Subcutaneous adipose tissue (tissue), 4 donors: ENCODE data around the gene DIP2C. TPM values are rescaled to one million over a fixed set of nuclear protein-coding genes. Genes with fewer than 3 reads are reported as not detected.

ENCODE experiments used
- total RNA-seq, 4 donors: library from RNA; depleted of rRNA; stranded (reverse); fragments of >200 nt; gene quantifications; one replicate each; pipeline ENCODE4 v1.1.0, GENCODE V29; 2016
- TF ChIP-seq, protein P1 (sequence below): fragments of 450-650 bp; IDR thresholded peaks from one replicate; pipeline ENCODE4 v1.5.1; 2016; ENCODE audit warnings: low read depth, mild to moderate bottlenecking, control low read depth, antibody characterized with exemption, moderate library complexity

Gene DIP2C
- total RNA-seq, 4 donors from 2014 or later: 32.1 to 64.0 (median 40.5) TPM

DNA sequence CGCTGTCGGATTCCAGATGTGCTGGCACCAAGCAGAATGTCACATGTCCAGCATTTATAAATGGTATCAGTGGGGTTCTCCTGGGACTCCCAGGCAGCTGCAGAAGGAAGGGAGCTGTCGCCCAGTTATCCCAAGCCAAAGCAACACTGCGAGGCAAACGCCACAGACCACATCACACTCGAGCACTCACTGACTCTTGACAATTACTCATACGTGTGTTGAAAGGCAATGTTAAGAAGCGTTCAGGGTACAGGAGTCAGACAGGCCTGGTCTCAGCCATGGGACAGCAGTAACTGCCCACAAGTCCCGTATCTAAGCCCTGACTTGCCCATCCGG lies 113.4 kb downstream of the DIP2C start:
- TF ChIP-seq, protein P1, sequence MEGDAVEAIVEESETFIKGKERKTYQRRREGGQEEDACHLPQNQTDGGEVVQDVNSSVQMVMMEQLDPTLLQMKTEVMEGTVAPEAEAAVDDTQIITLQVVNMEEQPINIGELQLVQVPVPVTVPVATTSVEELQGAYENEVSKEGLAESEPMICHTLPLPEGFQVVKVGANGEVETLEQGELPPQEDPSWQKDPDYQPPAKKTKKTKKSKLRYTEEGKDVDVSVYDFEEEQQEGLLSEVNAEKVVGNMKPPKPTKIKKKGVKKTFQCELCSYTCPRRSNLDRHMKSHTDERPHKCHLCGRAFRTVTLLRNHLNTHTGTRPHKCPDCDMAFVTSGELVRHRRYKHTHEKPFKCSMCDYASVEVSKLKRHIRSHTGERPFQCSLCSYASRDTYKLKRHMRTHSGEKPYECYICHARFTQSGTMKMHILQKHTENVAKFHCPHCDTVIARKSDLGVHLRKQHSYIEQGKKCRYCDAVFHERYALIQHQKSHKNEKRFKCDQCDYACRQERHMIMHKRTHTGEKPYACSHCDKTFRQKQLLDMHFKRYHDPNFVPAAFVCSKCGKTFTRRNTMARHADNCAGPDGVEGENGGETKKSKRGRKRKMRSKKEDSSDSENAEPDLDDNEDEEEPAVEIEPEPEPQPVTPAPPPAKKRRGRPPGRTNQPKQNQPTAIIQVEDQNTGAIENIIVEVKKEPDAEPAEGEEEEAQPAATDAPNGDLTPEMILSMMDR: no peak

DNA sequence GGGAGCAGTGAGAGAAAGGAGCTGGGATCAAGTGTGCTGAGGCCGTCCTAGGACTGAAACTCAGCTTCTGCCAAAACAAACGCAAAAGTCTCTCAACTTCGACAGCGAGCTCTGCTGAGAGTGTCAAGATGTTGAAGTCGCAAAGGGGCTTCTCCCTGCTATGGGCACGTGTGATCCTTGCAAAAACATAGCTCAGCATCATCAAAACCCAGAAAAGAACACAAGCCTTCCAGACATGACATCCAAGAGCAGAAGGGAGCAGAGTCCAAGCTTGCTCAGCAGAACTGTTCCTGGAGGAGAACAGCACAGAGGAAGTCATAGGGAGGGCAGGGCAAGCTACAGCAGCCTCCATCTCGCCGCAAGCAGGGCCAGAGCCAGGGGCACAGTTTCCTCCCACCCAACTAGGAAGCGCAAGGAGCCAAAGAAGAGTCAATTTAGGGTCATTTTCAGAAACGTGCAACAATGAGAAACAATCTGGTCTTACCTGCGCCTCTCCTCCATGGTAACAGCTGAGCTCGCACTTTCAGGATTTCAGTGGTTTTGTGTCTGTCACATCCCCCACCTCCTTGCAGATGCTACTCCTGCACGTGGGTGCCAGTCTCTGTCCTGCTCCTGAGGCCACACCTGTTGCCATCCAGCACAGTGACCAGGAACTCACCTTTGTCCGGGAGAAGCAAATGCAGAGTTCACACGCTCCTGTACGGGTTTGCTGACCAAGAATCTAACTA lies 113.9 kb downstream of the DIP2C start:
- TF ChIP-seq, protein P1: no peak

DNA sequence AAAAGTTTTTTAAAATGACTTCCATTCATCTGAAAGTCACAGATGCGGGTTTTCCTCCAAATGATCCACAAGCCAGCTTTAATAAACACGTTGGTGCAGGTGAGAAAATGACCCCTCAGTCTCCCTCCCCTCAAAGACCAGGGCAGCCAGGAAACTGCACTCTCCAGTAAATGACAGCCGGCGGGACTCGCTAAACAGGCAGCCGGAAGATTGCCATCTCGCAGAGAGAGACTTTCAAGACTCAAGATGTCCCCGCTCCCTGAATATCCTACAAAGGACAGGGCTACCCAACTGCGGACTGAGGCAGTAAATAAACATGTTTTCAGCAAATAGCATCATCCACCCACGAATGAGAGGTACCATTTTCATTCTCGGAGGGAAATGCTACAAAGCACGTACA lies 116.8 kb downstream of the DIP2C start:
- TF ChIP-seq, protein P1: no peak

DNA sequence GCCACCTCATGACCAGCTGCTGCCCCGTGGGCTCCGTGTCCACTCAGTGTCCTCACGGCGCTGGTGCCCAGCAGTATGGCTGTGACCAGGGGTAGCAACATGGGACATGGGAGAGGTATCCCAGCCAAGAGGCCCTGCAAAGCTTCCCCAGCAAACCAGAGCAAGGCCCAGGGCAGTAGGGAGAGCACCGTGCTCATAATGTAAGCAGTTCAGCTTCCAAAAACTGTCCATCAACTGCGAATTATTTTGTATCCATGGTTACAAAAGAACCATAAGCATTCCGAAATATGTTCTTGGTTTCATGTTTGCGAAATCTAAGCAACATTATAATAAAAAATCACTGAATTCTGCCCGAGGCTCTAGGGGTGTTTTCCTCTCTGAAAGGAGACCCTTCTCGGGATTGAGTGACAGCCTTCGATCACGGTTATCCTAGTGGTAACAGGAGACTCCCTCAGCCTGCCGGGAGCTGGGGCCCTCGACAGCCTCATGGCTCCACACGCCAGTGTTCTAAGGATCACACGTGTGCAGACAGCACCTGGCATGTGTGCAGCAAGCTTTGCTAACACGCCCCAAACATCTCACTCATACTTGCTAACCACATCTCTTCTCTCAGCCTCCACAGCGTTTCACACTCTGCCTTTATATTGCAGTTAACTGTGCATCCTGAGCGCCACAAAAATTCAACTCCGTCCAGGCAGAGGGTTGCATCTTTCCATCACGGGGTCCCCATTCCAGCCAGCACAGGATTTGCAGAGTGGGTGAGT lies 117.6 kb downstream of the DIP2C start:
- TF ChIP-seq, protein P1: no peak

DNA sequence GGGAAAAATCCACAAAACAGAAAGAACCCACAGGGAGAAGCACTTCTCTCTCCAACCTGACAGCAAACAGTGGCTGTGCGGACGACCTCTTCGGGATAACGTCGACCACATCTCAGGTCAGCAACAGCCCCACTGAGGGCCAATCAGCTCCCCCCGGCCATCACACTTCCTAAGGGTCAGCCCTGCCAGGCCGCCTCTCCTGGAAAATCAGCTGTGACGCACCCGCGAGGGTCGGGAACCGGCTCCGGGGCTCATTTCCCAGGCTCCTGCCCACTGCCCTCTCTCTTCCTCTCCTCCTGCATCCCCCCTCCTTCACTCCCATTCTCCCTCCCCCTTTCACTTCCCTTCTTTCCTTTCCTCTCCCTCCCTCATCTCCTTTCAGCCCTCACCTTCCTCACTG lies 118.3 kb downstream of the DIP2C start:
- TF ChIP-seq, protein P1: no peak

DNA sequence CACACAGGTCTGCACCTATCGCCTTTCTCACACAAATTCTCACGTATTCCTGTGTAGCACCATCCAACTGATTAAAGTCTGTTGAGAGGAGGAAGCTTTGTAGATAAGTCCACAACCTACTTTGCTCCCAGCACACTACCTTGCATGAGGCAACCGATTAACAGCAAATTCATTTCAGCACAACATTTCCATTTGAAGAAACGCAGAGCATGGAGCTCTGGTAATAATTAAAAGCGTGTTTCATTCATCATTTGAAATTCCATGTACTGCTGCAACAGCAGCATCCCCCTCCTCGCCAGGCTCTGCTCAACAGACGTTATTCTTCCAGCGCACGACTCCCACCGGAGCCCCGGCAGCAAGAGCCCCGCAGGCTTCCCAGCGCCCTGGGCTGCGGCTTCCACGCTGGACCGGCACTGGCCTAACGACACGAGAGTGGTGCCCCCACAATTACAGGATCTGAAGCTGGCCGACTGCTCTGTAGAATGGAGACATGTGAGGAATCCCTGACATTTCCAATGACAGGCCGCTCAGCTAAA lies 118.8 kb downstream of the DIP2C start:
- TF ChIP-seq, protein P1: no peak

DNA sequence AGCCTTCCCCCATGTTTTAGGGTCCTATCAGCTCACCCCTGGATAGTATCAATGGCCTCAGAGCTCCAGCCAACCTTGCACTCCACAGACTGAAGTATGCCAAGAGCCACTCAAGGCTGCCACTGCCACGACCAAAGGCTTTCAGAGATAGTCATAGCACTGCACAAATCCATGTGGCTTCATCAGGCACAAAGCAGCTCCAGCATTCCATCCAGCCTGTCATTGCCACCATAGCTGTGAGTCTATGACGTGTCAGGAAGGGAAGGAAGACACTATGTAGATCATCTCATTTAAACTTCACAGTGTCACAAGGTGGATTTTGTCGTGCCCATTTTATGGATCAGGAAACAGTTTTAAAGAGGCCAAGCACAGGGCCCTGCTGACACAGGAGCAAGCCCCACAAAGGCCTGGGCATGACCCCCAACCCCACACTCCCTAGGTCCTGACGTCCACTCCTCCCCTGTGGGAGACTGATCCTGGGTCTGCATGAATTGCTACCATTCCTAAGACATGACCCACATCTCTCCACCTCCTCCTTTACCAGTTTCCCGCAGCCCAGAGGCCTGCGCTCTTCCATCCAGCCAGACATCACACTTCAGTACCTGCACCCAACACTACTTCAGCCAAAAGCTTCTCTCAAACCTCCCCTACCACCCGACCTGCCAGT lies 119.4 kb downstream of the DIP2C start:
- TF ChIP-seq, protein P1: no peak
